Thoracic aorta (tissue), 2 donors: ENCODE data around the gene ZNF497. TPM values are rescaled to one million over a fixed set of nuclear protein-coding genes. Genes with fewer than 3 reads are reported as not detected.

Source experiments
- ATAC-seq: fragments of 150-250 bp; one replicate; pipeline ENCODE4 v1.8.0; 2017; ENCODE audit warnings: low read depth; ENCODE audit not compliant: insufficient number of reproducible peaks, low FRiP score
- DNase-seq: peaks from one replicate; pipeline ENCODE4 v3.0.0-alpha.2; 2020; ENCODE audit warnings: low spot score
- H3K27ac ChIP-seq, 2 donors: fragments of 200-600 bp; sonication (generic); 1 replicate in 1 of 2; 2 replicates in 1 of 2; pipeline ENCODE4 v1.5.1; 2016; ENCODE audit warnings: mild to moderate bottlenecking in 2 of 2, moderate library complexity in 2 of 2
- H3K27me3 ChIP-seq: fragments of 200-600 bp; sonication (generic); replicated peaks from 2 replicates; pipeline ENCODE4 v1.6.0; 2016; ENCODE audit warnings: mild to moderate bottlenecking; ENCODE audit not compliant: insufficient read depth
- H3K36me3 ChIP-seq: fragments of 200-600 bp; sonication (generic); one replicate; pipeline ENCODE4 v1.5.1; 2016
- H3K4me1 ChIP-seq, 2 donors: fragments of 200-600 bp; sonication (generic); 1 replicate in 1 of 2; 2 replicates in 1 of 2; pipeline versions ENCODE4 v1.5.1 to v1.6.0; 2016; ENCODE audit warnings: low read depth in 2 of 2, mild to moderate bottlenecking in 1 of 2; ENCODE audit not compliant: control insufficient read depth in 1 of 2
- H3K4me3 ChIP-seq: fragments of 200-600 bp; sonication (generic); 2 replicates; pipeline ENCODE4 v1.5.1; 2016; ENCODE audit warnings: mild to moderate bottlenecking
- H3K9me3 ChIP-seq: fragments of 200-600 bp; sonication (generic); 2 replicates; pipeline ENCODE4 v1.5.1; 2016
- total RNA-seq, 2 donors: library from RNA; depleted of rRNA; stranded (reverse); fragments of >200 nt; gene quantifications; one replicate each; pipeline versions ENCODE4 v1.1.0 to v1.2.3, GENCODE V29; 2016
- TF ChIP-seq, protein P1 (sequence below): fragments of 200-600 bp; sonication (generic); IDR thresholded peaks from one replicate; pipeline ENCODE4 v1.5.1; 2019; ENCODE audit warnings: antibody characterized with exemption

ZNF497 gene
- total RNA-seq, 2 donors from 2014 or later, result 2.3 TPM; not detected in 1

DNA sequence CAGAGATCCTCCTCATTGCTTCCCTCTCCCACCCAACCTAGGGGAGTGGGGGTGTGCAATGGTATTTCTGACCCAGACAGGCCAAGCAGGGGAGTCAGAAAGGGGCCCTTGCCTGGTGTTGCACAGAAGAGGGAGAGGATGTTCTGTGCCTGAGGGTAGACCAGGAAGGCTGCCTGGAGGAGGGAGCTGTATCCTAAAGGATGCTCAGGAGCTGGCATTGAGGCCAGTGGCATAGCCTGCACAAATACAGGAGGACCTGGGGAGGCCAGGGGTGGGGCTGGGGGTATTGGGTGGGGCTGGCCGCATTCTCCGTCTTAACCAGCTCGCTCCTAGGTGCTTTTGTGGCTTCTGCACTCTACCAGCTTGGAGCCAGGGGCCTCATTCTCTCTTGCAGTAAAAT lies 37.4 kb upstream of the ZNF497 start:
- TF ChIP-seq, protein P1, sequence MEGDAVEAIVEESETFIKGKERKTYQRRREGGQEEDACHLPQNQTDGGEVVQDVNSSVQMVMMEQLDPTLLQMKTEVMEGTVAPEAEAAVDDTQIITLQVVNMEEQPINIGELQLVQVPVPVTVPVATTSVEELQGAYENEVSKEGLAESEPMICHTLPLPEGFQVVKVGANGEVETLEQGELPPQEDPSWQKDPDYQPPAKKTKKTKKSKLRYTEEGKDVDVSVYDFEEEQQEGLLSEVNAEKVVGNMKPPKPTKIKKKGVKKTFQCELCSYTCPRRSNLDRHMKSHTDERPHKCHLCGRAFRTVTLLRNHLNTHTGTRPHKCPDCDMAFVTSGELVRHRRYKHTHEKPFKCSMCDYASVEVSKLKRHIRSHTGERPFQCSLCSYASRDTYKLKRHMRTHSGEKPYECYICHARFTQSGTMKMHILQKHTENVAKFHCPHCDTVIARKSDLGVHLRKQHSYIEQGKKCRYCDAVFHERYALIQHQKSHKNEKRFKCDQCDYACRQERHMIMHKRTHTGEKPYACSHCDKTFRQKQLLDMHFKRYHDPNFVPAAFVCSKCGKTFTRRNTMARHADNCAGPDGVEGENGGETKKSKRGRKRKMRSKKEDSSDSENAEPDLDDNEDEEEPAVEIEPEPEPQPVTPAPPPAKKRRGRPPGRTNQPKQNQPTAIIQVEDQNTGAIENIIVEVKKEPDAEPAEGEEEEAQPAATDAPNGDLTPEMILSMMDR, result no peak
- no peaks in the 10 kb centered on the region for H3K36me3 ChIP-seq
- H3K4me3 ChIP-seq, result no peak overlapping the region
- peaks cover 7 to 15% of the 10 kb centered on the region in 2 donors for H3K4me1 ChIP-seq
- DNase-seq (no peak), ATAC-seq (no peak)
- no peak overlapping the region for H3K27ac ChIP-seq
- H3K9me3 ChIP-seq, result no peaks in the 10 kb centered on the region
- no peaks in the 10 kb centered on the region for H3K27me3 ChIP-seq

DNA sequence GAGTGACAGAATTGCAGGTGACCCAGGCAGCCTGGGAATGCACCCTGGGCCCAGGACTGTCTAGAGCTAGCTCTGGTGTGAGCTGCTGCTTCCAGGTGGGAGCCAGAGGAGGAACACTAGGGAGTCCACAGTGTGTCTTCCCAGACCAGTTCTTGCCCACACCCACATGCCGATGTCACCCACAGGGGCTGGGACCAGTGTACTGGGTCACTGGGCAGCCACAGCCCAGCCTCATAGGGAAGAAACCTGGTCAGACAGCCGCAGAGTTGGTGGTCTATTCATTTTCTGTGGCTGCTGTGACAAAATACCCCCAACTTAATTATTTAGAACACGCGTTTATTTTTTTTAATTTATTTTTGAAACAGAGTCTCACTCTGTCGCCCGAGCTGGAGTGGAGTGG lies 36.0 kb upstream of the ZNF497 start:
- H3K9me3 ChIP-seq, result no peaks in the 10 kb centered on the region
- H3K27ac ChIP-seq, result no peak overlapping the region
- no peak for DNase-seq
- H3K27me3 ChIP-seq, result no peaks in the 10 kb centered on the region
- peaks cover 11% of the 10 kb centered on the region for H3K36me3 ChIP-seq
- ATAC-seq, result no peak
- H3K4me3 ChIP-seq, result no peak overlapping the region
- H3K4me1 ChIP-seq, result peaks cover 7 to 15% of the 10 kb centered on the region in 2 donors
- TF ChIP-seq, protein P1, result no peak

DNA sequence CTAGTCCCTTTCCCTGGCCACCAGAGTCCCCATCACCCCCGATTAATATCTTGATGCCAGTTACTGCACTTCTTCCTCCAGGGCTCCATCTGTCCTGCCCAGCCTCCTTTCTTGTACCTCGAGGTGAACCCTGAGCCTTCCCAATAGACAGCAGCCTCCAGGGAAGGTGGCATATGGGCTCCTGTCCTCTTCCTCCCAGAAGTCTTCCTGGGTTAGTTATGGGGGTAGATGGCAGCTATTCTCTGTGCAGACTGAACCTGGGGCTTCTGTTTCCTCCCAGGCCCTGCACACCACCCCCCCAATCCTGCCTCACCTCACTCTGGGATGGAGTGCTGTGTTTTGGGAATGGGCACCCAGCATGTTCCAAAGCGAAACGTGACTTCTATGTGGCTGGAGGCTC lies 35.5 kb upstream of the ZNF497 start:
- H3K4me3 ChIP-seq, result no peak overlapping the region
- no peak for ATAC-seq
- H3K27me3 ChIP-seq, result no peaks in the 10 kb centered on the region
- TF ChIP-seq, protein P1, result no peak
- peaks cover 16% of the 10 kb centered on the region for H3K36me3 ChIP-seq
- peaks cover 7 to 15% of the 10 kb centered on the region in 2 donors for H3K4me1 ChIP-seq
- no peak for DNase-seq
- no peaks in the 10 kb centered on the region for H3K9me3 ChIP-seq
- no peak overlapping the region for H3K27ac ChIP-seq

DNA sequence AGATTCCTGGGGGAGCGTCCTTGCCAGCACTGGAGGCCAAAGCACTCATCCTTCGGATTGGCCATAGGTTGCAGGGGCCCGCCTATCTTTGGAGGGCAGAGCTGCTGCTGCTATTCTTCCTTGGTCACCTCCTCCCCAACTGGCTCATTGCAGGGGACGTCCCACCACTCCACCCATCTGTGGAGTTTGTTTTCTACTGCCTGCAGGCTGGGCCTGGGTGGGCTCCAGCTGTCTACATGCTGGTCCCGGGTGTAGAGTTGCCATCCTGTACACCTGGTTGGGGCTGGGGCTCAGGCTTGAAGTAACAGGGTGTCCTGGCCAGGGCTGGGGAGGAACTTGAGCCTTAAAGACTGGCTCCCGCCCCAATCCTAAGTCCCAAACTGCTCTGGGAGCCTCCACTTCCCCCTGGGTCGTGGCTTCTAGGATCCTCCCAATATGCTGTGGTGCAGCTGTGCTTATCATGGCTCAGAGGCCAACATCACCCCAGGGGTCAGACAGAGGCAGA lies 35.0 kb upstream of the ZNF497 start:
- peaks cover 21% of the 10 kb centered on the region for H3K36me3 ChIP-seq
- H3K27ac ChIP-seq, result no peak overlapping the region
- DNase-seq (no peak), ATAC-seq (no peak)
- TF ChIP-seq, protein P1, result no peak
- H3K9me3 ChIP-seq, result no peaks in the 10 kb centered on the region
- H3K27me3 ChIP-seq, result no peaks in the 10 kb centered on the region
- H3K4me3 ChIP-seq, result no peak overlapping the region
- peaks cover 7 to 15% of the 10 kb centered on the region in 2 donors for H3K4me1 ChIP-seq

DNA sequence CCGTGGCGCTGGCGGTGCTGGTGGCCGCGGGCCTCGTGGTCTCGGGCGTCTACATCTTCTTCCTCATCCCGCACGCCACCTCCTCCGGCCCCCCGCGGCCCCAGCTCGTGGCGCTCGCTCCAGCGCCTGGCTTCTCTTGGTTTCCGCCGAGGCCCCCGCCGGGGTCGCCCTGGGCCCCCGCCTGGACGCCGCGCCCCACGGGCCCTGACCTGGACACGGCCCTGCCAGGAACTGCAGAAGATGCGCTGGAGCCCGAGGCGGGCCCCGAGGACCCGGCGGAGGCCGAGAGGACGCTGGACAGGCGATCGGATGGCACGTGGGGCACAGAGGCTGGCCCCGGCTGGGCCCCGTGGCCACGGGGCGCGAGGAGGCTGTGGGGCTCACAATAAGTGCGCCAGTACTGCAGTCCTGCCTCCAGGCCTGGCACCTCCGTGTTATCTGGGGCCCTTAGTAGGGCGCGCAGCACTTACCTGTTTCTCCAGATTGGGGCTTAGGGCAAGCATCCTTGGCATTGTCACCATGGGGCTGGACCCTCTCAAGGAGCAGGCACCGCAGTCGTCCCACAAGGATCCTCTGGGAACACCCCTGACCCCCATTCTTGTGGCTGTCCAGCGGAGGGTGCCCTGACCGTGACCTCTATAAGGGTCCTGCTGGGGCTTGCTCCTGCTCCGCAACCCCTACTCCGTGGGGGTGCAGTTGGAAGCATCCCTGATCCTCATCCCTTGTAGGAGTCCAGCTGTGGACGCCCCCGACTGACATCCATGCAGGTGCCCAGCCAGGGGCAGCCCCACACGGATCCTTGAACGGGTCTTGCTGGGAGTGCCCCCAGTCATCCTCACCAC lies 34.4 kb upstream of the ZNF497 start:
- TF ChIP-seq, protein P1, result no peak
- DNase-seq (no peak), ATAC-seq (no peak)
- Histone ChIP-seq H3K9me3 (no peaks in the 10 kb centered on the region), H3K27ac (no peak overlapping the region), H3K4me1 (peaks cover 7 to 13% of the 10 kb centered on the region in 2 donors), H3K4me3 (no peak overlapping the region), H3K36me3 (peaks cover 27% of the 10 kb centered on the region), H3K27me3 (no peaks in the 10 kb centered on the region)
